ENCODE measurements around the gene POLRMT.

The POLRMT gene

DNA sequence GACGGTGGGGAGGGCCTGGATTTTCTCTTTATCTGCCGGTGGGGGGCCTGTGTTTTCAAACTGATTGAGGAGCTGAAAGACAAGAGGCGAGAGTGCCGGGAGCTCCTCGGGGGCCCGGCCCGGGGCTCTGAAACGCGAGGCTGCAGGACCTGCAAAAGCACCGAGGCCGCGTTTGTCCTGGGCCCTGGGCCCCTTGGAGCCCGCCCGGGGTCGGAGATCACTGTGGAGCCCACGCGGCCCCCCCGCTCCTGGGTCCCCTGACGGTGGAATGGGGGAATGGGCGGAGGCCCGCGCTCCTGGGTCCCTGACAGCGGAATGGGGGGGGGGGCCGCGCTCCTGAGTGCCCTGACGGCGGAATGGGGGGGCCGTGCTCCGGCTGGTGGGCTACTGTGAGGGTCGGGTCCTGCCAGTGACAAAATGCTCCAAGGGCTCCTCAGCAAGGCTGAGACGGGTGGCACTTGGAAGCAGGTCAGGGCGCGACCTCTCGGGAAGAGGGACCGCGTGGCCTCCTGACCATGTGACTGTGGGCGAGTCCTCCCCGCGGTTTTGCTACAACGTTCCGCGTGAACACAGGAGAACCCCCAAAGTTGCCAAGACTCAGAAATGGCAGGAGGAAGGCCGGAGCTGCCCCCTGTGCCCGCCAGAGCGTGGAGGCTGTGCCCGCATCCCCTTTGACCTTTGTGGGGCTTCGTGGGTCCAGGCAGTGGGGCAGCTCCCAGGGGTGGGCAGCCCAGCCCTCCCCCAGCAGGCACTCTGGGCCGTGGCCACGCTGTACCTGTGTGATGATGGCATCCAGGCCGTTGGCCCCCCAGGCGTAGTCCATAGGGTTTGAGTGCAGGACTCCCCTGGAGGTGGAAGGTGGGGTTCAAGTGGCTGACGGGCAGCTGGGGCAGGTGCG lies 15.8 kb upstream of the POLRMT start:
- H3K27me3 ChIP-seq (ENCODE audit: insufficient read depth, poor library complexity, severe bottlenecking), result no peaks in the 10 kb centered on the region
- no peak for TF ChIP-seq CTCF (IDR thresholded peaks at IDR 0.05; ENCODE audit: poor library complexity, severe bottlenecking)
- no peaks in the 10 kb centered on the region for H3K4me1 ChIP-seq (ENCODE audit: insufficient read depth, poor library complexity, severe bottlenecking)
- H3K9me3 ChIP-seq (ENCODE audit: severe bottlenecking), result no peaks in the 10 kb centered on the region
- no peak for DNase-seq (ENCODE audit: low spot score)
- peaks cover 35% of the 10 kb centered on the region for H3K36me3 ChIP-seq (ENCODE audit: low read depth)
- no peak overlapping the region for H3K27ac ChIP-seq (ENCODE audit: poor library complexity, severe bottlenecking)
- H3K4me3 ChIP-seq (ENCODE audit: severe bottlenecking), result no peak overlapping the region
- ATAC-seq (ENCODE audit: low read depth), result no peak

- Histone ChIP-seq H3K27ac (ENCODE audit: poor library complexity, severe bottlenecking) (no peak overlapping the region), H3K9me3 (ENCODE audit: severe bottlenecking) (no peaks in the 10 kb centered on the region), H3K4me3 (ENCODE audit: severe bottlenecking) (no peak overlapping the region), H3K36me3 (ENCODE audit: low read depth) (peaks cover 31% of the 10 kb centered on the region), H3K4me1 (ENCODE audit: insufficient read depth, poor library complexity, severe bottlenecking) (no peaks in the 10 kb centered on the region), H3K27me3 (ENCODE audit: insufficient read depth, poor library complexity, severe bottlenecking) (no peaks in the 10 kb centered on the region)
- DNase-seq (ENCODE audit: low spot score) (no peak), ATAC-seq (ENCODE audit: low read depth) (no peak)
- no peak for TF ChIP-seq CTCF (IDR thresholded peaks at IDR 0.05; ENCODE audit: poor library complexity, severe bottlenecking)
Measured at GRCh38 chr19:648305-648704, 15.0 kb upstream of the POLRMT start.

GRCh38 chr19:647566-648284 lies 14.4 kb upstream of the POLRMT start:
- no peak for ATAC-seq (ENCODE audit: low read depth)
- no peaks in the 10 kb centered on the region for H3K4me1 ChIP-seq (ENCODE audit: insufficient read depth, poor library complexity, severe bottlenecking)
- no peak for DNase-seq (ENCODE audit: low spot score)
- H3K27me3 ChIP-seq (ENCODE audit: insufficient read depth, poor library complexity, severe bottlenecking), result no peaks in the 10 kb centered on the region
- H3K4me3 ChIP-seq (ENCODE audit: severe bottlenecking), result no peak overlapping the region
- no peak for TF ChIP-seq CTCF (IDR thresholded peaks at IDR 0.05; ENCODE audit: poor library complexity, severe bottlenecking)
- H3K27ac ChIP-seq (ENCODE audit: poor library complexity, severe bottlenecking), result no peak overlapping the region
- H3K9me3 ChIP-seq (ENCODE audit: severe bottlenecking), result no peaks in the 10 kb centered on the region
- peaks cover 25% of the 10 kb centered on the region for H3K36me3 ChIP-seq (ENCODE audit: low read depth)

GRCh38 chr19:646779-647565 lies 13.6 kb upstream of the POLRMT start:
- no peak overlapping the region for H3K4me3 ChIP-seq (ENCODE audit: severe bottlenecking)
- no peaks in the 10 kb centered on the region for H3K27me3 ChIP-seq (ENCODE audit: insufficient read depth, poor library complexity, severe bottlenecking)
- no peaks in the 10 kb centered on the region for H3K4me1 ChIP-seq (ENCODE audit: insufficient read depth, poor library complexity, severe bottlenecking)
- DNase-seq (ENCODE audit: low spot score) (no peak), ATAC-seq (ENCODE audit: low read depth) (no peak)
- no peak overlapping the region for H3K27ac ChIP-seq (ENCODE audit: poor library complexity, severe bottlenecking)
- TF ChIP-seq CTCF (IDR thresholded peaks at IDR 0.05; ENCODE audit: poor library complexity, severe bottlenecking), result no peak
- peaks cover 20% of the 10 kb centered on the region for H3K36me3 ChIP-seq (ENCODE audit: low read depth)
- no peaks in the 10 kb centered on the region for H3K9me3 ChIP-seq (ENCODE audit: severe bottlenecking)
